Panc1 (cell line): ENCODE data around the gene MARK2.

ENCODE experiments used
- CTCF ChIP-seq: fragments of 450-650 bp; IDR thresholded peaks from 2 replicates; pipeline ENCODE4 v1.5.1; 2017; ENCODE audit warnings: mild to moderate bottlenecking
- POLR2AphosphoS5 ChIP-seq: IDR thresholded peaks from 2 replicates; pipeline ENCODE4 v1.6.1; 2012; ENCODE audit warnings: mild to moderate bottlenecking, low read depth, low read length, moderate library complexity
- SIN3A ChIP-seq: IDR thresholded peaks from 2 replicates; pipeline ENCODE4 v1.6.1; 2012; ENCODE audit warnings: low read depth, mild to moderate bottlenecking, low read length, moderate library complexity, borderline replicate concordance; ENCODE audit not compliant: insufficient read depth

GRCh38 chr11:63839508-63840355 lies 822 bp downstream of the MARK2 start:
- peak; percentile 13; the same call in 1 of the 2 replicates for TF ChIP-seq SIN3A
- no peak for TF ChIP-seq POLR2AphosphoS5
- no peak for TF ChIP-seq CTCF
